GM12878 (cell line): ENCODE measurements around the gene SCLT1.
A peak's percentile ranks its signal among the peaks of the same experiment; 100 is the strongest.

Experiments used
- NR2F1 ChIP-seq: fragments of 450-650 bp; conservative IDR thresholded peaks from 2 replicates; pipeline ENCODE4 v1.6.1; 2017; ENCODE audit warnings: mild to moderate bottlenecking
- TF ChIP-seq, protein P1 (sequence below), 3 experiments: IDR thresholded peaks in 2 of 3; conservative IDR thresholded peaks in 1 of 3; 2 replicates each; pipeline ENCODE4 v1.5.1; 2011; ENCODE audit warnings: low read depth in 3 of 3, low read length in 3 of 3, mild to moderate bottlenecking in 3 of 3, control low read depth in 2 of 3, moderate library complexity in 2 of 3, inconsistent platforms in 1 of 3, mixed read lengths in 1 of 3; ENCODE audit not compliant: control insufficient read depth in 2 of 3, insufficient read depth in 1 of 3; ENCODE audit errors: extremely low read depth in 1 of 3

GRCh38 chr4:128840711-128841318 lies 252.5 kb downstream of the SCLT1 start:
- TF ChIP-seq, protein P1, sequence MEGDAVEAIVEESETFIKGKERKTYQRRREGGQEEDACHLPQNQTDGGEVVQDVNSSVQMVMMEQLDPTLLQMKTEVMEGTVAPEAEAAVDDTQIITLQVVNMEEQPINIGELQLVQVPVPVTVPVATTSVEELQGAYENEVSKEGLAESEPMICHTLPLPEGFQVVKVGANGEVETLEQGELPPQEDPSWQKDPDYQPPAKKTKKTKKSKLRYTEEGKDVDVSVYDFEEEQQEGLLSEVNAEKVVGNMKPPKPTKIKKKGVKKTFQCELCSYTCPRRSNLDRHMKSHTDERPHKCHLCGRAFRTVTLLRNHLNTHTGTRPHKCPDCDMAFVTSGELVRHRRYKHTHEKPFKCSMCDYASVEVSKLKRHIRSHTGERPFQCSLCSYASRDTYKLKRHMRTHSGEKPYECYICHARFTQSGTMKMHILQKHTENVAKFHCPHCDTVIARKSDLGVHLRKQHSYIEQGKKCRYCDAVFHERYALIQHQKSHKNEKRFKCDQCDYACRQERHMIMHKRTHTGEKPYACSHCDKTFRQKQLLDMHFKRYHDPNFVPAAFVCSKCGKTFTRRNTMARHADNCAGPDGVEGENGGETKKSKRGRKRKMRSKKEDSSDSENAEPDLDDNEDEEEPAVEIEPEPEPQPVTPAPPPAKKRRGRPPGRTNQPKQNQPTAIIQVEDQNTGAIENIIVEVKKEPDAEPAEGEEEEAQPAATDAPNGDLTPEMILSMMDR (IDR thresholded peaks at IDR 0.05 in 2 of 3, conservative IDR thresholded peaks at IDR 0.05 in 1 of 3; ENCODE audit: control insufficient read depth in 2 of 3, extremely low read depth in 1 of 3, insufficient read depth in 1 of 3, low read depth in 3 of 3, low read length in 3 of 3): peak in 1 of 3 experiments; percentile 13; a peak in 1 of 6 replicates
- TF ChIP-seq NR2F1: no peak
